Neural cell (in vitro differentiated cells): Measurements from ENCODE around the gene ISG15.

ENCODE experiments used
- EZH2 ChIP-seq: fragments of 200-600, 300-800 bp; shearing (Covaris generic), sonication (generic); IDR thresholded peaks from 2 replicates; pipeline ENCODE4 v1.6.1; 2014; ENCODE audit warnings: antibody characterized with exemption, low read length, borderline replicate concordance, mild to moderate bottlenecking; ENCODE audit not compliant: insufficient read depth, poor library complexity, severe bottlenecking
- TAF1 ChIP-seq: IDR thresholded peaks from 2 replicates; pipeline ENCODE4 v1.6.1; 2012; ENCODE audit warnings: low read depth
- TF ChIP-seq, protein P1 (sequence below): fragments of 450-650 bp; IDR thresholded peaks from 2 replicates; pipeline ENCODE4 v1.5.1; 2014; ENCODE audit warnings: antibody characterized with exemption, mild to moderate bottlenecking, moderate library complexity; ENCODE audit not compliant: poor library complexity, severe bottlenecking
- TF ChIP-seq, protein P2 (sequence below): IDR thresholded peaks from 2 replicates; pipeline ENCODE4 v1.6.1; 2012; ENCODE audit warnings: borderline replicate concordance

DNA sequence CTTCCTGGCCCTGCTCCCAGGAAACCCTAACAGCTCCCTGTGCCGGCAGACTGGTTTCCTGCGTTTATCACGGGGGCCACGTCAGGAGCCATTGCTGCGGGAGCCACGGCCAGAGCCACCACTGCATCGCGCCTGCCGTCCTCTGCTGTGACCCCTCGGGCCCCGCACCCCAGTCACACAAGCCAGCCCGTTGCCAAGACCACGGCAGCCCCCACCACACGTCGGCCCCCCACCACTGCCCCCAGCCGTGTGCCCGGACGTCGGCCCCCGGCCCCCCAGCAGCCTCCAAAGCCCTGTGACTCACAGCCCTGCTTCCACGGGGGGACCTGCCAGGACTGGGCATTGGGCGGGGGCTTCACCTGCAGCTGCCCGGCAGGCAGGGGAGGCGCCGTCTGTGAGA lies 34.7 kb downstream of the ISG15 start:
- TF ChIP-seq, protein P1, sequence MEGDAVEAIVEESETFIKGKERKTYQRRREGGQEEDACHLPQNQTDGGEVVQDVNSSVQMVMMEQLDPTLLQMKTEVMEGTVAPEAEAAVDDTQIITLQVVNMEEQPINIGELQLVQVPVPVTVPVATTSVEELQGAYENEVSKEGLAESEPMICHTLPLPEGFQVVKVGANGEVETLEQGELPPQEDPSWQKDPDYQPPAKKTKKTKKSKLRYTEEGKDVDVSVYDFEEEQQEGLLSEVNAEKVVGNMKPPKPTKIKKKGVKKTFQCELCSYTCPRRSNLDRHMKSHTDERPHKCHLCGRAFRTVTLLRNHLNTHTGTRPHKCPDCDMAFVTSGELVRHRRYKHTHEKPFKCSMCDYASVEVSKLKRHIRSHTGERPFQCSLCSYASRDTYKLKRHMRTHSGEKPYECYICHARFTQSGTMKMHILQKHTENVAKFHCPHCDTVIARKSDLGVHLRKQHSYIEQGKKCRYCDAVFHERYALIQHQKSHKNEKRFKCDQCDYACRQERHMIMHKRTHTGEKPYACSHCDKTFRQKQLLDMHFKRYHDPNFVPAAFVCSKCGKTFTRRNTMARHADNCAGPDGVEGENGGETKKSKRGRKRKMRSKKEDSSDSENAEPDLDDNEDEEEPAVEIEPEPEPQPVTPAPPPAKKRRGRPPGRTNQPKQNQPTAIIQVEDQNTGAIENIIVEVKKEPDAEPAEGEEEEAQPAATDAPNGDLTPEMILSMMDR = no peak
- TF ChIP-seq, protein P2, sequence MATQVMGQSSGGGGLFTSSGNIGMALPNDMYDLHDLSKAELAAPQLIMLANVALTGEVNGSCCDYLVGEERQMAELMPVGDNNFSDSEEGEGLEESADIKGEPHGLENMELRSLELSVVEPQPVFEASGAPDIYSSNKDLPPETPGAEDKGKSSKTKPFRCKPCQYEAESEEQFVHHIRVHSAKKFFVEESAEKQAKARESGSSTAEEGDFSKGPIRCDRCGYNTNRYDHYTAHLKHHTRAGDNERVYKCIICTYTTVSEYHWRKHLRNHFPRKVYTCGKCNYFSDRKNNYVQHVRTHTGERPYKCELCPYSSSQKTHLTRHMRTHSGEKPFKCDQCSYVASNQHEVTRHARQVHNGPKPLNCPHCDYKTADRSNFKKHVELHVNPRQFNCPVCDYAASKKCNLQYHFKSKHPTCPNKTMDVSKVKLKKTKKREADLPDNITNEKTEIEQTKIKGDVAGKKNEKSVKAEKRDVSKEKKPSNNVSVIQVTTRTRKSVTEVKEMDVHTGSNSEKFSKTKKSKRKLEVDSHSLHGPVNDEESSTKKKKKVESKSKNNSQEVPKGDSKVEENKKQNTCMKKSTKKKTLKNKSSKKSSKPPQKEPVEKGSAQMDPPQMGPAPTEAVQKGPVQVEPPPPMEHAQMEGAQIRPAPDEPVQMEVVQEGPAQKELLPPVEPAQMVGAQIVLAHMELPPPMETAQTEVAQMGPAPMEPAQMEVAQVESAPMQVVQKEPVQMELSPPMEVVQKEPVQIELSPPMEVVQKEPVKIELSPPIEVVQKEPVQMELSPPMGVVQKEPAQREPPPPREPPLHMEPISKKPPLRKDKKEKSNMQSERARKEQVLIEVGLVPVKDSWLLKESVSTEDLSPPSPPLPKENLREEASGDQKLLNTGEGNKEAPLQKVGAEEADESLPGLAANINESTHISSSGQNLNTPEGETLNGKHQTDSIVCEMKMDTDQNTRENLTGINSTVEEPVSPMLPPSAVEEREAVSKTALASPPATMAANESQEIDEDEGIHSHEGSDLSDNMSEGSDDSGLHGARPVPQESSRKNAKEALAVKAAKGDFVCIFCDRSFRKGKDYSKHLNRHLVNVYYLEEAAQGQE = no peak
- no peak for TF ChIP-seq TAF1
- no peak for TF ChIP-seq EZH2
